Stimulated activated CD4-positive, alpha-beta T cell treated with anti-CD3 and anti-CD28 coated beads, Interleukin-4, amount 100 ng/mL, for 48 hours (primary cell): ENCODE measurements around the gene ZNF100.
"Not testable (repeated sequence)": the region's sequence is repeated elsewhere in the genome, so short reads cannot be mapped to it uniquely, and the experiment has no call there.

Experiments
- DNase-seq, 2 donors: peaks; one replicate each; pipeline ENCODE4 v3.0.0-alpha.2; 2020; ENCODE audit warnings: low read depth in 2 of 2

ZNF100 gene

DNA sequence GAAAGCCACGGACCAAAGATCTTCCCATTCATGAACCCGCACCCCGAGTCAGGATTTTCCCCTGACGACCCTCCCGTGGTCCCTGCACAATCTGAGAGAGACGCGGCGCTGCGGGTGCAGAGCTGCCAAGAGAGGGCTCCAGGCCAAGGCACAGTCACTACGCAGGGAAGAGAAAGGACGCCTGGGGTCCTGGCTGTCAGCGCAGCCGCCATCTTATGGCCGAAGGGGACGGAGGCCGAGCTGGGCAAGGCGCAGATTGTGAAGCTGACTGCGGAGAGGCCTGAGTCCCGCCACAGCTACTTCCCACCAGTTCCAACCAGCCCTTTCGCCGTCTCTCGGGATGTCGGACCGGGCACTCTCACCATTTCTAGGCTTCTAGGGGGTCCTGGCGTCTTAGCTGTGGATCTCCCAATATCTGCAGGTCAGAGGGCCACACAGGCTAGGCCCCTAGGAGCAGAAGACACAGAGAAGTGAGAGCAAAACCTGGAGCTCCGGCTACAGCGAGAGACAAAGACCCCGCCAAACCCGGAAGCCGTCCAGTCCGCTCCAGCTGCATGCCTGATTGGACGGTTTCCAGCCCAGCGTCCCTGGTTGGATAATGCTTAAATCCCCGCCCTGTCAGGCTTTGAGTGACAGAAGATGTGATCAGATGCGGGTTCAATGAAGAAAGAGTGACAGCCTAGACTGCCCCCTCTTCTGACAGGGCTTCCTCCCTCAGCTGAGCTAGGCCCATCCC is at the start of gene ZNF100:
TSS of gene ZNF100 (minus strand) at position 515 of the 736 bp plus-strand sequence. CDS start at position 365, 150 bp downstream.
- peak; percentile 79 to 86 for DNase-seq

DNA sequence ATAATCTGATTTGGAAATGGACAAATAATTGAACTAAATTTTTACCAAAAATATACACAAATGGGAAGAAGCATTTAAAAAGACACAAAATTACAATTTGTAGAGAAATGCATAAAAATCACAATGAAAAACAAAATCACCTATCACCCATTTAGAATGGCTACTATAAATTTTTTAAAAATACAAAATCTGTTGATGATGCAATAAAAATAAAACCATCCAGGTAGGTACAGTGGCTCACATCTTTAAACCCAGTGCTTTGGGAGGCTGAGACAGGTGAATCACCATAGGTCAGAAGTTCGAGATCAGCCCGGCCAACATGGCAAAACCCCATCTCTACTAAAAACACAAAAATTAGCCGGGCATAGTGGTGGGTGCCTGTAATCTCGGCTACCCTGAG is 45.1 kb upstream of the ZNF100 start:
- no peak for DNase-seq

DNA sequence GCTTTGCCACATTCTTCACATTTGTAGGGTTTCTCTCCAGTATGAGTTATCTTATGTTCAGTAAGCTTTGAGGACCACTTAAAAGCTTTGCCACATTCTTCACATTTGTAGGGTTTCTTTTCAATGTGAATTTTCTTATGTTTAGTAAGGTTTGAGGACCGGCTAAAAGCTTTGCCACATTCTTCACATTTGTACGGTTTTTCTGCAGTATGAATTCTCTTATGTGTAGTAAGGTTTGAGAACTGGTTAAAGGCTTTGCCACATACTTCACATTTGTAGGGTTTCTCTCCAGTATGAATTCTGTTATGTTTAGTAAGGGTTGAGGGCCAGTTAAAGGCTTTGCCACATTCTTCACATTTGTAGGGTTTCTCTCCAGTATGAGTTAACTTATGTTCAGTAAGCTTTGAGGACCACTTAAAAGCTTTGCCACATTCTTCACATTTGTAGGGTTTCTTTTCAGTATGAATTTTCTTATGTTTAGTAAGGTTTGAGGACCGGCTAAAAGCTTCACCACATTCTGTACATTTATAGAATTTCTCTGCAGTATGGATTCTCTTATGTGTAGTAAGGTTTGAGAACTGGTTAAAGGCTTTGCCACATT is 41.1 kb upstream of the ZNF100 start:
- DNase-seq = not testable (repeated sequence)

DNA sequence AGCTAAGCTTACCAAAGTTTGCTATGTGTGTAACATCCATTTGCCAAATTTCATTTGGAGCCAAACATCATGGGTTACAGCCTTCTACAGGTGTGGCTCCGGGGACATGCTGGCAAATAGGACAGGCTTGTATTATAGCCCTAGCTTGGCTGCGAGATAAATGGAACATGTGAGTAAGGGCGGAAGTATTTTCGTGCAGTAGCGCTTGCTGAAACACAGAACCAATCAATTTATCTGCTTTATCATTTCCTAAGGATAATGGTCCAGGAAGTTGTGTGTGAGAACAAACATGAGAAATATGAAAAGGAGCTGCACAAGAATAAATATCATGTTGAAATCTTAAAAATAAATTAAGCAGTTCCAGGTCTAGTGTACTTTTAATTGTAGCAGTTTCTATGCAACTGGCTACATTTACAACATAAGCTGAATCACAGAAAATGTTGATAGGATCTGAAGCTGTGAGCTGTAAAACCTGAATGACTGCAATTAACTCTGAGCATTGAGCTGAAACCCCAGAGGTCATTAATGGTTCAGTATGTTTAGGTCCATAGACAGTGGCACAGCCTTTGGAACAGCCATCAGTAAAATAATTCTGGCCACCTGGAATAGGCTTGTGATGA is 22.2 kb upstream of the ZNF100 start:
- DNase-seq = no peak

DNA sequence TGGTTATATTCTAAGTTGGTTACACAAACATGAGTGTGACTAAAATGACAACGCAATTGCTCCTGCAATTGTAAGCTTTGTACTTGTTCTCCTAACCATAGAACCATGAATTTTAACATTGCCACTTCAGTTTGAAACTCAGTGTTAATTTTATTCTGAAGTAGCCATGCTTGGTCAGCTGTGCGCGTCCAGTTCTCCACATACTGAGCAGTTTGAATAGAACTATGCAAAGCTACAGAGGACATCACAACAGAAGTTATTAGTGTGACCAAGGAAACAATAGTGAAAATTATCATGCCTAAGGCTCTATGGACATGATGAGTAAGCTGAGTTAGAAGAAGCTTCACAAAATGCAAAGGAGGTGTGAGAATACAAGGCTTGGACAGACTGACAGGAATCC is 19.6 kb upstream of the ZNF100 start:
- no peak for DNase-seq

DNA sequence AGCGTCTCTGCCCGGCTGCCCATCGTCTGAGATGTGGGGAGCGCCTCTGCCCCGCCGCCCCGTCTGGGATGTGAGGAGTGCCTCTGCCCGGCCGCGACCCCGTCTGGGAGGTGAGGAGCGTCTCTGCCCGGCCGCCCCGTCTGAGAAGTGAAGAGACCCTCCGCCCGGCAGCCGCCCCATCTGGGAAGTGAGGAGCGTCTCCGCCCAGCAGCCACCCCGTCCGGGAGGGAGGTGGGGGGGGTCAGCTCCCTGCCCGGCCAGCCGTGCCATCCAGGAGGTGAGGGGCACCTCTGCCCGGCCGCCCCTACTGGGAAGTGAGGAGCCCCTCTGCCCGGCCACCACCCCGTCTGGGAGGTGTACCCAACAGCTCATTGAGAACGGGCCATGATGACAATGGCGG is 8.4 kb upstream of the ZNF100 start:
- DNase-seq = not testable (repeated sequence)

DNA sequence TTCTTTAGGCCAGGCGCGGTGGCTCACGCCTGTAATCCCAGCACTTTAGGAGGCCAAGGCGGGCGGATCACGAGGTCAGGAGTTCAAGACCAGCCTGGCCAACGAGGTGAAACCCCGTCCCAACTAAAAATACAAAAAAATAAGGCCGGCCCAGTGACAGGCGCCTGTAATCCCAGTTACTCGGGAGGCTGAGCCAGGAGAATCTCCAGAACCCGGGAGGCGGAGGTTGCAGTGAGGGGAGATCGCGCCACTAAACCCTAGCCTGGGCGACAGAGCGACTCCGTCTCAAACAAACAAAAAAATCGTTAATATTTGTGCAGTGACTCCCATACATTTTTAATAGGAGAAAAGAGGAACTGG is 694 bp downstream of the ZNF100 start:
- DNase-seq = peak in 1 of 2 donors; percentile 1

DNA sequence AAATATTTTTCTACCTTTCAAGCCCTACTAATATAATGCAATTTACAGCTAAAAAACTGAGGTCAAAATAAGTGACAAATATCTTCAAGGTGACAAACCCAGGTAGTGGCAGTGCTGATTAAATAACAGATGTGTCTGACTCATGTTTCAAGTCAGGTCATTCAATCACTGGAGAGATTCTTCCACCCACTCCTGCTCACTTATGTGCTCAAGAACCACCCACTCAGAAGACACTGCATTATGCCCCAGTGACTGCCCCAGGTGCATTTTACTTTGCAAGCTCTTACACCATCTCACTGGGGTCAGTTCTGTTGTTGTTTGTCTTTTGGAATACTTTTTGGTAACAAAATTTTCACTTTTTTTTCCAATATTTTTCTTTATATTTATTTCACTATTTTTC is 2.2 kb downstream of the ZNF100 start:
- no peak for DNase-seq

DNA sequence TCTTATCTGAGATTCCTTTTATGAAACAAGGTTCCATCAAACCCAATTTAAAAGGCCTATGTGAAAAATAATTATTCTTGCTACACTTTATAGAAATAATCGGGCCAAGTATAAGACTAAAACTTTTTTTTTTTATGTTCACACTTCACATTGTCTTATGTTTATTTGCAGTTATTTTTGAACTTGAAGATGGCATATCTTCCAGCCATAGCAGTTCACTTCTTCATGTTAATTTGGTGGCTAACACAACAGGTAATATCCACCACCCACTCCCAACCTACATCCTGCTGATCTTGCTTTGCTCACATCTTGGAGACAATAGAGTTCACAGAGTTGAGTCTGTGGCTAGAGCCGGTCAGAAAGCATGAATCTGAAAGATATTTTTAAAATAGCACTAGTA is 5.8 kb downstream of the ZNF100 start:
- not testable (repeated sequence) for DNase-seq

DNA sequence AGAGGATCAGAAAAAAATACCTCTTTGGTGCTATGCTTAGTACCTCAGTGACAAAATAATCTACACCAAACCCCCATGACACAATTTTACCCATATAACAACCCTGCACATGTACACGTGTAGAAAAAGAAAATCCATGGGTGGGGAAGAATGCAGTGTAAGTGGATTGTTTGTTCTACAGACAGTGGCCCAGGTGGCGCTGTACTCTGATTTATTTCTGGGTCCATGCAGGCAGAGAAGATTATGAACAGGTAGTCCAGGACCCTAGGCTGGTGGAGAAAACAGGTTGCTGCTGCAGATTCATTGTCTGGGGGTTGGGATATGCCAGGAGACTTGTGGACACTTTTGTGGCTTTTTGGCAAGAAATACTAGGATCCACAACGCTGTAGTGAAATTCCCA is 9.1 kb downstream of the ZNF100 start:
- DNase-seq = no peak

DNA sequence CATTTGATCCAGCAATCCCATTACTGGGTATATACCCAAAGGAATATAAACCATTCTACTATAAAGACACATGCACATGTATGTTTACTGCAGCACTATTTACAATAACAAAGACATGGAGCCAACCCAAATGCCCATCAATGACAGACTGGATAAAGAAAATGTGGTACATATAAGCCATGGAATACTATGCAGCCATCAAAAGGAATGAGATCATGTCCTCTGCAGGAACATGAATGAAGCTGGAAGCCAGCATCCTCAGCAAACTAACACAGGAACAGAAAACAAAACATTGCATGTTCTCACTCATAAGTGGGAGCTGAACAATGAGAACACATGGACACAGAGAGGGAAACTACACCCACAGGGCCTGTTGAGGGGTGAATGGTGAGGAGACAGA is 11.8 kb downstream of the ZNF100 start:
- not testable (repeated sequence) for DNase-seq

DNA sequence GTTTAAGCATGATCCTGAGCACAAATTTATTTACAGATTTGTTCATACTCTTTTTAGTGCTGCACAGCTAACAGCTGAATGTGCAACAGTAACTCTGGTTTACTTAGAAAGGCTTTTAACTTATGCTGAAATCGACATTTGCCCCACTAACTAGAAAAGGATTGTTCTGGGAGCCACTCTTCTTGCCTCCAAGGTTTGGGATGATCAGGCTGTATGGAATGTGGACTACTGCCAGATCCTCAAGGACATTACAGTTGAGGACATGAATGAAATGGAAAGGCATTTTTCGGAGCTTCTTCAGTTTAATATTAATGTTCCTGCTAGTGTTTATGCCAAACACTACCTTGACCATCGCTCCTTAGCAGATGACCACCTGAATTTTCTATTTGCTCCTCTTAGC is 16.0 kb downstream of the ZNF100 start:
- DNase-seq = no peak

DNA sequence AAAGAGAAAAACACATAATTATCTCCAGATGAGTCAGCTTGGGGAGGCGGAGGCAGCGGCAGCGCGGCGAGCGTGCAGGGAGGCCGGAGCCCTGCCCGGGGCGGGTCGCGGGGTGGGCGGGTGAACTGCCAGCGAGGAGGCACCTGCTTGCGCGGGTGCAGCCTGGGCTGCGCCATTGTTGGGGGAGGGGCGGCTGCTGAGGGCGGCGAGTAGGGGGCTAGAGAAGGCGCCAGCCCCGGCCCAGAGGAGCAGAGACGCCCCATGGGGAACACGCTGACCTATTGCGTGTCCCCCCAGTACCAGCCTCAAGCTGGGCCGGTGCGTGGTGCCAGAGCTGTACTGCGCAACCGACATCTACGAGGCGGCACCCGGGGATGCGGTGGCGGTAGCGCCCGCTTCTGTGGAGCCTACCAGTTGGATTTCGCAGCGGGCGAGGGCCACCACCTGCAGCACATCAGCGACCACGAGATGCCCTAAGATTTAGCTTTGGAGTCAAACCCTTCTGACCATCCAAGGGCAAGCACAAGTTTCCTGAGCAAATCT is 16.7 kb downstream of the ZNF100 start:
- DNase-seq = no peak

DNA sequence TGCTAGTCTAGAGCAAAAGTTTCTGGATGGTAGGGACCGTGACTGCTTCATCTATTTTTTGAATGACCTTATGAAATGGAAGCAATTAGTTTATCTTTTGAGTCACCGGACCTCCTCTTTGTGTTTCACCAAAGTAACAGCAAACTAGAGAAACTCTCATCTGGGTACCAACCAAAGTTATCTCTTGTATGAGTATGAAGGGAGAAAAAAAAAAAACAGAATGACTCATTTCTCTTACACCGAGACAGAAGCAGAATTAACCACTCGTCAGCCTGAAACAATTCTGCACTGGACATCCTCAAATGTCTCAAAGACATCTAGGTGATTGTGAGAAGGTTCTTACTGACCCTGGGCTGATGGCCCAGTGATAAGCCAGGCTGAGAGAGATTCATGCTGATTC is 18.3 kb downstream of the ZNF100 start:
- DNase-seq = no peak

DNA sequence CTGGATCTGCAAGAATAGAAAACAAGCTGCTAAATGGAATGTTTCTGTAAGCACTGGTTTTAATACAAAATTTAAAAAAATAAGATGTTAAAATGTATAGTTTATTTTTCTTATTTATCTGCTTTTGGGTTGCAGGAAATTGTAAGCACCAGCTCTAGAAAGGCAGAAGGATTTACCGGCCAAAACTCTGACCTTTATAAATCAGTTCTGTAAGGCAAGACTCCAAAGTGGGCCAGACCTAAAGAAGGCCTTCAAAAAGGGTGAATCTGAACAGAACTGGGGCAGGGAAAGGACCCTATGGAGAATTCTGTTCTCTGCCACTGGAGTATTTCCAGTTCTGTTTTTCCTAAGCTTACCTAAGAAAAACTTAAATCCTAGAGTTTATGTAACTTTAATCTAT is 19.3 kb downstream of the ZNF100 start:
- no peak for DNase-seq

DNA sequence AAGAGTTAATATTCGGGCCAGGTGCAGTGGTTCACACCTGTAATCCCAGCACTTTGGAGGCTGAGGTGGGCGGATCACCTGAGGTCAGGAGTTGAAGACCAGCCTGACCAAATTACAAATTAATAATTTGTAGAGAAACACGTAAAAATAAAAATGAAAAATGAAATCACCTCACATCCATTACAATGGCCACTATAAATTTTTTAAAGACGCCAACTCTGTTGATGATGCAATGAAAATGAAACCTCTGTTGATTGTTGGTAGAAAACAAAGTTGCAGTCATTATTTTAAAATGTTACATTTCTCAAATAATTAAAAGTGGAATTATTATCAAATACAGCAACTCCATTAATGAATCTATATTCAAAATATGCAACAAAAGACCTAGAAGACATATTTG is 26.8 kb downstream of the ZNF100 start:
- no peak for DNase-seq

DNA sequence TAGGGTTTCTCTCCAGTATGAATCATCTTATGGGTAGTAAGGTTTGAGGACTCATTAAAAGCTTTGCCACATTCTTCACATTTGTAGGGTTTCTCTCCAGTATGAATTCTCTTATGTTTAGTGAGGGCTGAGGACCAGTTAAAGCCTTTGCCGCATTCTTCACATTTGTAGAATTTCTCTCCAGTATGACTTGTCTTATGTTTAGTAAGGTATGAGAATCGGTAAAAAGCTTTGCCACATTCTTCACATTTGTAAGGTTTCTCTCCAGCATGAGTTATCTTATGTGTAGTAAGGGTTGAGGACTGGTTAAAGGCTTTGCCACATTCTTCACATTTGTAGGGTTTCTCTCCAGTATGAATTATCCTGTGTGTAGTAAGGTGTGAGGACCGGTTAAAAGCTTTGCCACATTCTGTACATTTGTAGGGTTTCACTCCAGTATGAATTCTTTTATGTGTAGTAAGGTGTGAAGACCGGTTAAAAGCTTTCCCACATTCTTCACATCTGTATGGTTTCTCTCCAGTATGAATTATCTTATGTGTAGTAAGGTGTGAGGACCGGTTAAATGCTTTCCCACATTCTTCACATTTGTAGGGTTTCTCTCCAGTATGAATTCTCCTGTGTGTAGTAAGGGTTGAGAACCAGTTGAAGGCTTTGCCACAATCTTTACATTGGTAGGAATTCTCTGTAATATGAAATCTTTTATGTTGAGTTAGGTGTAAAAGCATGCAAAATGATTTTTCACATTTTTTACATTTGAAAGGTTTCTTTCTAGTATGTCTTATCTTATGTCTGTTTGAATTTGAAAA is 40.2 kb downstream of the ZNF100 start:
- DNase-seq = not testable (repeated sequence)

DNA sequence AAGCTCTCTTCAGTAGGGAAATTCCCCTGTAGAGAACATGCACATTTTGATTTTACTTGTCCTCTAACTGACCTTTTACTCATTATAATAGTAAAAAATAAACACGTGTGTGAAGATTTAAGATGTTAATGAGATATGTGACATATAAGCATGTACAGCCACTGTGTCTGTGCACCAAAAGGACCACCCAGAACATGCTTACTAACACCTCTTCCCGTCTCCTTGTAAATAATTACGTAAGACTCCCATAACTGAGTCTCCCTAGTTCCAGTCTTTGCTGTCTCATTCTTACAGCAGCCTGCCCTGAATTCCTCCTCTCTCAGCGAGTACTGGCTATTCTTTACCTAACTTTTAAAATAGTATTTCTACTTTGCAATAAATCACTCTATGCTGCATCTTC is 53.6 kb downstream of the ZNF100 start:
- DNase-seq = no peak

DNA sequence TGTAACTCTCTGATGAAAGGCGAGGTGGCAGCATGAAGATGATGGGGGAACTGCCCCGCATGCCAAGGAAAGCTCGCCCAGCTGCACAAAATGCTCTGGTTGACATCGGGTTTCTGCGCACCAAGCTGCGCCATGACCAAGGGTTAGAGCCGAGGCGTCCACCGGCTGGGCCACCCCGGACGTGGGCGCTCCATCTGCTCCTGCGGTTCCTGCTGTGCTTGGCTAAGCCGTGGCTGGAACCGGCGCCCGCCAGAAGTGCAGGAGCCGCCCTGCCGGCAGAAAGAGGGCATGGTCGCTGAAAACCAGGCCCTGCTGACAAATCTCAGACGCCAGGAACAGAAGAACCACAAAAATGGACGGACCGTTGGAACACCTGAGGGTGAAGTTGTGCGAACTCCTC is 57.9 kb downstream of the ZNF100 start:
- DNase-seq = no peak

DNA sequence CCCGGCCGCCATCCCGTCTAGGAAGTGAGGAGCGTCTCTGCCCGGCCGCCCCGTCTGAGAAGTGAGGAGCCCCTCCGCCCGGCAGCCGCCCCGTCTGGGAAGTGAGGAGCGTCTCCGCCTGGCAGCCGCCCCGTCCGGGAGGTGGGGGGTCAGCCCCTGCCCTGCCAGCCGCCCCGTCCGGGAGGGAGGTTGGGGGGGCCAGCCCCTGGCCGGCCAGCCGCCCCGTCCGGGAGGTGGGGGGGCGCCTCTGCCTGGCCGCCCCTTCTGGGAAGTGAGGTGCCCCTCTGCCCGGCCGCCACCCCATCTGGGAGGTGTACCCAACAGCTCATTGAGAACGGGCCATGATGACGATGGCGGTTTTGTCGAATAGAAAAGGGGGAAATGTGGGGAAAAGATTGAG is 59.5 kb downstream of the ZNF100 start:
- not testable (repeated sequence) for DNase-seq

DNA sequence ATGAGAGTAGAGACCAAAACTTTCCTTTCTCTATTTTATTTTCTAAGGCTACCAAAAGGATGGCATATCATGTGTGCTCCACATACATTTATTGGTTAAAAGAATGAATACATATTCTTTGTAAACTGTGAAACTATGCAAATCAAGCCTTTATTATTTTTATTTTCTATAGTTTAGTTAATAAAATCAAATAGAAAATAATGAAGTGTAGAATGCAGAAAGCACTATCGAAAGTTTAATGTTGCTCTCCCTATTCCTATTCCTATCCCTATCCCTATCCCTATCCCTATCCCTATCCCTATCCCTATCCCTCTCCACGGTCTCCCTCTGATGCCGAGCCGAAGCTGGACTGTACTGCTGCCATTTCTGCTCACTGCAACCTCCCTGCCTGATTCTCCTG is 60.3 kb downstream of the ZNF100 start:
- DNase-seq = no peak

DNA sequence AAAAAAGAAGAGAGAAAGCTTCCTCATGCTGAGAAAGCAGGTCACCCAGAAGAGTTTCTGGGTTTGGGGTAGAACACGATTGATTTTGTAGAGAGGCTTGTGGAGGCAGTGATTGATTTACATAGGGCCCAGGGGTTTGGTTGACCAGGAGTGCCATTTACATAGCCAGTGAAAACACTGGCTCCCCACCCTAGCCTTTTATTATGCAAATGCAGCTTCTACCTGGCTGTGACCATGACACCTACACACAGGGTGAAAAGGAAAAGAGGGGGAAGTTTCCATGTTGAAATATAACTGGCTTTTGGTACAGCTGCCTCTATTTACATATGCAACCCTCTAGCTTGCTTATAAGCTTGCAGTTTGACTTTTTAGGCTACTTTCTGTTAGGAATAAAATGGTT is 62.0 kb downstream of the ZNF100 start:
- DNase-seq = no peak
